ENCODE data around the gene TRAPPC10.

- TF ChIP-seq CTCF (IDR thresholded peaks at IDR 0.05) (no peak), EZH2 (IDR thresholded peaks at IDR 0.05; ENCODE audit: borderline replicate concordance, insufficient read depth, low read depth, low read length, poor library complexity, severe bottlenecking) (no peak)
Observed at GRCh38 chr21:43971201-43971991, 40.7 kb upstream of the TRAPPC10 start.
